H1 (cell line): ENCODE data around the gene PLEKHH2. TPM values are rescaled to one million over a fixed set of nuclear protein-coding genes. Genes with fewer than 3 reads are reported as not detected.

Experiments
- CTCF ChIA-PET: fragments of 300-600 bp; sonication (Branson Sonifier 250); formaldehyde crosslinking; loops from one replicate; lab custom pipeline; 2021; ENCODE audit not compliant: partially characterized antibody; lab: Charles Lee
- POLR2A ChIA-PET: fragments of 300-600 bp; sonication (Branson Sonifier 250); formaldehyde crosslinking; loops from one replicate; lab custom pipeline; 2021; ENCODE audit warnings: inconsistent platforms; ENCODE audit not compliant: partially characterized antibody; lab: Charles Lee
- DNase-seq, 2 experiments: peaks; one replicate each; pipeline versions ENCODE4 v3.0.0 to v3.0.0-alpha.2; 2010 to 2022; ENCODE audit warnings: low spot score in 2 of 2, low read depth in 1 of 2, mixed read lengths in 1 of 2
- FAIRE-seq: peaks from 2 replicates; lab custom pipeline; 2011; peaks lifted over from hg19 to GRCh38; lab: Jason Lieb, UNC
- H2AFZ ChIP-seq: 2 replicates; pipeline ENCODE4 v1.8.1; 2012; ENCODE audit warnings: low read length, inconsistent platforms
- H2AK5ac ChIP-seq: 2 replicates; pipeline ENCODE4 v1.6.1; 2013; ENCODE audit warnings: low read depth, low read length
- H2BK120ac ChIP-seq: replicated peaks from 2 replicates; pipeline ENCODE3; 2013; ENCODE audit warnings: low read depth, low read length, inconsistent platforms
- H2BK12ac ChIP-seq: 2 replicates; pipeline ENCODE4 v1.6.1; 2013; ENCODE audit warnings: low read depth, low read length
- H2BK15ac ChIP-seq: 2 replicates; pipeline ENCODE4 v1.6.1; 2013; ENCODE audit warnings: low read length
- H2BK20ac ChIP-seq: 2 replicates; pipeline ENCODE4 v1.6.1; 2013; ENCODE audit warnings: low read length
- H2BK5ac ChIP-seq: 2 replicates; pipeline ENCODE4 v1.6.1; 2013; ENCODE audit warnings: low read depth, low read length
- H3K14ac ChIP-seq: 2 replicates; pipeline ENCODE4 v1.6.1; 2013; ENCODE audit warnings: inconsistent platforms; ENCODE audit not compliant: insufficient read length
- H3K18ac ChIP-seq: 2 replicates; pipeline ENCODE4 v1.6.1; 2013; ENCODE audit warnings: low read length; ENCODE audit errors: extremely low read depth
- H3K23ac ChIP-seq: 2 replicates; pipeline ENCODE4 v1.6.1; 2013; ENCODE audit warnings: inconsistent platforms; ENCODE audit not compliant: insufficient read length
- H3K23me2 ChIP-seq: 2 replicates; pipeline ENCODE4 v1.6.1; 2013; ENCODE audit warnings: low read depth, low read length
- H3K27ac ChIP-seq: 2 replicates; pipeline ENCODE4 v1.6.1; 2011; ENCODE audit warnings: low read depth, low read length, inconsistent platforms
- H3K27me3 ChIP-seq, 4 experiments: replicated peaks in 1 of 4; 1 replicate in 1 of 4; 2 replicates in 3 of 4; pipeline versions ENCODE4 v1.6.1 to v1.8.1; 2011 to 2013; ENCODE audit warnings: low read length in 3 of 4, mild to moderate bottlenecking in 3 of 4, inconsistent platforms in 2 of 4, mixed read lengths in 2 of 4, moderate library complexity in 1 of 4; ENCODE audit not compliant: control insufficient read depth in 3 of 4, insufficient read depth in 3 of 4; ENCODE audit errors: extremely low read depth in 1 of 4
- H3K36me3 ChIP-seq, 4 experiments: 2 replicates each; pipeline versions ENCODE4 v1.6.1 to v1.8.1; 2011 to 2013; ENCODE audit warnings: mild to moderate bottlenecking in 4 of 4, low read length in 3 of 4, moderate library complexity in 2 of 4, control low read depth in 1 of 4, inconsistent platforms in 1 of 4; ENCODE audit not compliant: insufficient read depth in 4 of 4, control insufficient read depth in 2 of 4
- H3K4ac ChIP-seq: replicated peaks from 2 replicates; pipeline ENCODE3; 2013; ENCODE audit warnings: low read length, low read depth, mixed read lengths, inconsistent platforms; ENCODE audit not compliant: insufficient read length
- H3K4me1 ChIP-seq, 4 experiments: replicated peaks in 1 of 4; 1 replicate in 1 of 4; 2 replicates in 3 of 4; pipeline versions ENCODE4 v1.6.1 to v1.8.1; 2011 to 2013; ENCODE audit warnings: low read length in 3 of 4, inconsistent platforms in 2 of 4, mixed read lengths in 1 of 4; ENCODE audit not compliant: insufficient read depth in 4 of 4, control insufficient read depth in 3 of 4
- H3K4me2 ChIP-seq, 2 experiments: 2 replicates each; pipeline versions ENCODE4 v1.6.1 to v1.8.1; 2011 to 2013; ENCODE audit warnings: low read depth in 2 of 2, low read length in 2 of 2, control low read depth in 1 of 2, inconsistent platforms in 1 of 2, mild to moderate bottlenecking in 1 of 2; ENCODE audit not compliant: insufficient read depth in 1 of 2
- H3K4me3 ChIP-seq, 4 experiments: fragments of 200-600, 300-600 bp in 1 of 4; sonication (generic), shearing (Covaris generic), sonication (Bioruptor Twin) in 1 of 4; 2 replicates each; pipeline versions ENCODE4 v1.5.1 to v1.8.1; 2011 to 2016; ENCODE audit warnings: low read length in 4 of 4, low read depth in 3 of 4, control low read depth in 2 of 4, inconsistent platforms in 2 of 4, mild to moderate bottlenecking in 2 of 4, mixed read lengths in 1 of 4, moderate library complexity in 1 of 4; ENCODE audit not compliant: insufficient read depth in 2 of 4; ENCODE audit errors: extremely low read depth in 1 of 4
- H3K56ac ChIP-seq: replicated peaks from 2 replicates; pipeline ENCODE3; 2013; ENCODE audit warnings: low read depth, mild to moderate bottlenecking, mixed read lengths, low read length, inconsistent platforms; ENCODE audit not compliant: insufficient read length
- H3K79me1 ChIP-seq: 2 replicates; pipeline ENCODE4 v1.6.1; 2013; ENCODE audit warnings: low read depth, low read length, control low read depth
- H3K79me2 ChIP-seq, 2 experiments: 2 replicates each; pipeline versions ENCODE4 v1.6.1 to v1.8.1; 2012 to 2013; ENCODE audit warnings: low read length in 2 of 2, mild to moderate bottlenecking in 2 of 2, inconsistent platforms in 1 of 2; ENCODE audit not compliant: insufficient read depth in 2 of 2, control insufficient read depth in 1 of 2
- H3K9ac ChIP-seq, 4 experiments: replicated peaks in 1 of 4; 1 replicate in 1 of 4; 2 replicates in 3 of 4; pipeline versions ENCODE4 v1.6.1 to v1.8.1; 2011 to 2013; ENCODE audit warnings: low read depth in 3 of 4, low read length in 3 of 4, control low read depth in 2 of 4, mild to moderate bottlenecking in 2 of 4, moderate library complexity in 2 of 4, inconsistent platforms in 1 of 4; ENCODE audit errors: extremely low read depth in 1 of 4
- H3K9me3 ChIP-seq, 2 experiments: 2 replicates each; pipeline versions ENCODE4 v1.6.1 to v1.8.1; 2012 to 2013; ENCODE audit warnings: mild to moderate bottlenecking in 2 of 2, moderate library complexity in 2 of 2, control low read depth in 1 of 2, inconsistent platforms in 1 of 2, low read depth in 1 of 2, low read length in 1 of 2, mixed read lengths in 1 of 2; ENCODE audit not compliant: insufficient read depth in 2 of 2
- H4K20me1 ChIP-seq, 2 experiments: replicated peaks in 1 of 2; 2 replicates each; pipeline versions ENCODE3 to v1.8.1; 2011 to 2013; ENCODE audit warnings: inconsistent platforms in 2 of 2, low read length in 2 of 2, mild to moderate bottlenecking in 1 of 2; ENCODE audit not compliant: insufficient read depth in 2 of 2, control insufficient read depth in 1 of 2
- H4K5ac ChIP-seq: 2 replicates; pipeline ENCODE4 v1.6.1; 2013; ENCODE audit warnings: low read length, low read depth, mixed read lengths, inconsistent platforms; ENCODE audit not compliant: insufficient read length
- H4K8ac ChIP-seq: 2 replicates; pipeline ENCODE4 v1.8.0; 2013; ENCODE audit warnings: mild to moderate bottlenecking, moderate library complexity, low read length, inconsistent platforms; ENCODE audit not compliant: insufficient read depth; ENCODE audit errors: extremely low read depth
- H4K91ac ChIP-seq: replicated peaks from 2 replicates; pipeline ENCODE3; 2013; ENCODE audit warnings: low read length, mixed read lengths, inconsistent platforms; ENCODE audit not compliant: insufficient read length
- ASH2L ChIP-seq: fragments of 200-600, 300-600 bp; sonication (generic); IDR thresholded peaks from one replicate; pipeline ENCODE4 v1.7.1; 2017; ENCODE audit warnings: low read length
- CBX5 ChIP-seq: fragments of 300-800, 300-1000 bp; sonication (generic); IDR thresholded peaks from 2 replicates; pipeline ENCODE4 v1.7.1; 2016; ENCODE audit warnings: antibody characterized with exemption, low read length, low read depth
- GABPA ChIP-seq: IDR thresholded peaks from 2 replicates; pipeline ENCODE4 v1.6.1; 2011; ENCODE audit warnings: mild to moderate bottlenecking, low read length, moderate library complexity, borderline replicate concordance; ENCODE audit not compliant: insufficient read depth
- KDM1A ChIP-seq: fragments of 200-600, 300-600 bp; sonication (generic); IDR thresholded peaks from 2 replicates; pipeline ENCODE4 v1.7.1; 2016; ENCODE audit warnings: mild to moderate bottlenecking, low read length, borderline replicate concordance
- PHF8 ChIP-seq: fragments of 200-600 bp; sonication (generic); conservative IDR thresholded peaks from 2 replicates; pipeline ENCODE4 v1.7.1; 2012; ENCODE audit warnings: low read depth, mild to moderate bottlenecking, inconsistent platforms, low read length, moderate library complexity
- POLR2A ChIP-seq, 2 experiments: IDR thresholded peaks; 1 replicate in 1 of 2; 2 replicates in 1 of 2; pipeline ENCODE4 v1.6.1; 2011; ENCODE audit warnings: low read depth in 2 of 2, low read length in 2 of 2, mild to moderate bottlenecking in 2 of 2; ENCODE audit errors: control extremely low read depth in 1 of 2
- RBBP5 ChIP-seq: IDR thresholded peaks from 2 replicates; pipeline ENCODE4 v1.7.1; 2012; ENCODE audit warnings: low read depth, mild to moderate bottlenecking, inconsistent platforms, low read length, moderate library complexity, borderline replicate concordance
- RFX5 ChIP-seq: IDR thresholded peaks from 2 replicates; pipeline ENCODE4 v1.6.1; 2011; ENCODE audit warnings: low read depth, low read length, improper control_type of control experiment, borderline replicate concordance
- SIRT6 ChIP-seq: IDR thresholded peaks from one replicate; pipeline ENCODE4 v1.7.1; 2012; ENCODE audit warnings: low read length, inconsistent platforms
- SIX5 ChIP-seq: IDR thresholded peaks from 2 replicates; pipeline ENCODE4 v1.6.1; 2011; ENCODE audit warnings: mild to moderate bottlenecking, low read depth, low read length
- TEAD4 ChIP-seq: IDR thresholded peaks from 2 replicates; pipeline ENCODE4 v1.6.1; 2012; ENCODE audit warnings: low read depth, low read length, inconsistent platforms, mixed read lengths
- YY1 ChIP-seq: IDR thresholded peaks from 2 replicates; pipeline ENCODE4 v1.6.1; 2011; ENCODE audit warnings: low read depth, mild to moderate bottlenecking, low read length
- WGBS, 2 experiments: shearing (Covaris generic) in 1 of 2; methylation state at CpG; one replicate each; pipeline versions ENCODE4 v1.1.6 to v1.1.7; 2013 to 2015; ENCODE audit warnings: low lambda C conversion rate in 2 of 2, mixed read lengths in 2 of 2, inconsistent platforms in 1 of 2, low coverage in 1 of 2, missing lambda C conversion rate in 1 of 2; ENCODE audit not compliant: insufficient replicate concordance in 2 of 2, insufficient coverage in 1 of 2, insufficient read length in 1 of 2; ENCODE audit errors: extremely low coverage in 1 of 2, missing lambda C conversion rate in 1 of 2; 5-methylcytosine and 5-hydroxymethylcytosine counted together
- polyA plus RNA-seq, 7 experiments: library from polyadenylated mRNA; depleted of rRNA in 3 of 7; stranded (reverse) in 5 of 7; unstranded in 2 of 7; fragments of >200 nt in 5 of 7; fragments of 200-250 nt in 2 of 7; gene quantifications; 1 replicate in 5 of 7; 2 replicates in 1 of 7; 4 replicates in 1 of 7; pipeline versions ENCODE4 v1.2.1 to v1.2.3, GENCODE V29; 2011 to 2013; ENCODE audit warnings: missing spikeins in 2 of 7, mixed read lengths in 2 of 7
- total RNA-seq: library from RNA; stranded (reverse); fragmentation: NEBNext Ultra II Directional; extraction: Animal tissue kit (Norgen Biotek cat#: 25700); gene quantifications from 2 replicates; pipeline ENCODE4 v1.2.1, GENCODE V29; 2021
- TF ChIP-seq, protein P1 (sequence below): IDR thresholded peaks from 2 replicates; pipeline ENCODE4 v1.6.1; 2012; ENCODE audit warnings: inconsistent platforms

The PLEKHH2 gene
- total and polyA plus RNA-seq, 2 of the 8 experiments (the other 6 are each of a cell fraction or from before 2014, with no cell fraction given), result 2.2 to 5.0 TPM

DNA sequence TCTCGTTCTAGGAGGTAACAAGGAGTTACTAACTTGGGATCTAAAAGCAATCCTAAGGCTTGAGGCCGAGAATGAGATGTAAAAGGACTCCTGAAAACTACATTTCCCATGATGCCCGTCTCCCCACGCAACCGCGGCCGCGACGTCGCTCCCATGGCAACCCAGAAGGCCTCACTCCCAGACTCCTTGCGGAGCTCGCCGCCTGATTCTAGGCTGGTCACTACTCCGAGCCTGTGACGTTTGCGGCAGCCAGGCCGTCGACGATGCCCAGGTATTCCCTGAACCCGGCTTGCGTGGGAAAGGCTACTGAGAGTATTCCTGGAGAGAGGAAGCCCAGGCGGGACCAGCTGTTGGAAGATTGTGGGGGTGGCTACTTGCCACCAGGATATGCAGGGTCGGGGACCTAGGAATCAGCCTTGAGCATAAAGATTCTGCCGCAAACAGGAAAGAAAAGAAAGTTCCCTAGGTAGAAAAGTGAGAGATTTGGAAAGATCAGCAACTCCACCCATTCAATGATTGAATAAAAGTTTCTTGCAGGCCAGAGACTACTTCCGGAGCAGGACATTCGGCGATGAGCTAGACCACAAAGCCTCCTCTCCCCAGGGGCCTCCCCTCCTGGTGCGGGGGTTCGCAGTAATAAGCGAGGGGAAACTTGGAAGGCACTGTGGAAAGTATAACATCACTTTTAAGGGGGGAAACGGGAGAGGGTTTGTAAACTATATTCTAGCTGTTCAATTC, 137.0 kb downstream of the PLEKHH2 start, which contains the start of gene DYNC2LI1:
DYNC2LI1 (plus strand) TSS at position 164 of the 738 bp plus-strand sequence; CDS start at position 264, 100 bp downstream.
- Histone ChIP-seq H2BK20ac (no peak within 1 kb of the TSS), H3K9me3 (no peaks in the 10 kb centered on the region), H2BK15ac (no peak within 1 kb of the TSS), H3K36me3 (no peaks in the 10 kb centered on the region; a peak in 1 of 8 replicates), H3K23me2 (no peaks in the 10 kb centered on the region), H2AK5ac (no peak within 1 kb of the TSS), H2BK5ac (no peak within 1 kb of the TSS), H4K91ac (no peak within 1 kb of the TSS), H3K56ac (no peak within 1 kb of the TSS), H4K8ac (peak within 1 kb of the TSS; percentile 82; the same call in 1 of the 2 replicates), H3K14ac (no peak within 1 kb of the TSS), H2AFZ (peak within 1 kb of the TSS; percentile 66), H3K9ac (peak within 1 kb of the TSS; percentile 31 to 54 (median 40)), H3K4ac (no peak within 1 kb of the TSS), H3K4me2 (peak within 1 kb of the TSS; percentile 78 to 80), H3K79me2 (no peaks in the 10 kb centered on the region), H2BK12ac (no peak within 1 kb of the TSS), H3K18ac (no peak within 1 kb of the TSS), H3K27me3 (no peaks in the 10 kb centered on the region), H3K79me1 (no peaks in the 10 kb centered on the region), H3K4me1 (peaks cover 0 to 3% (median 0%) of the 10 kb centered on the region in 4 experiments; a peak in 1 of 7 replicates), H2BK120ac (no peak within 1 kb of the TSS), H4K20me1 (no peaks in the 10 kb centered on the region), H3K23ac (no peak within 1 kb of the TSS), H4K5ac (no peak within 1 kb of the TSS), H3K27ac (no peak within 1 kb of the TSS; the same call in 1 of the 2 replicates), H3K4me3 (peak within 1 kb of the TSS; percentile 48 to 75 (median 68))
- ChIA-PET CTCF (interaction anchor here (0.5 to 1.1 kb wide), 4 partner anchors 56 to 545 kb away, joined by 3 to 4 read pairs (median 4); no protein-coding TSS in a partner anchor), POLR2A (interaction anchor here (1.0 kb wide), 1 partner anchor 17 kb away, joined by 3 read pairs; no protein-coding TSS in a partner anchor)
- peak; percentile 91 for FAIRE-seq
- 2% methylated on average over 31 of the region's 31 CpGs; no CpG with 5 or more reads in 1 of the 2 experiments for WGBS, 2 experiments
- peak; percentile 53 to 92 for DNase-seq
- TF ChIP-seq POLR2A (IDR thresholded peaks at IDR 0.05; ENCODE audit: control extremely low read depth in 1 of 2, low read depth in 2 of 2, low read length in 2 of 2) (peak in 1 of 2 experiments; percentile 63; a peak in 1 of 3 replicates), SIX5 (peak; percentile 95), KDM1A (no peak), ASH2L (peak; percentile 78), YY1 (0 out of 2 replicates have a peak, but pooled peaks have one; percentile 35), CBX5 (no peak), SIRT6 (no peak), RBBP5 (no peak), RFX5 (no peak), PHF8 (peak; percentile 44), GABPA (no peak), TEAD4 (no peak)
- TF ChIP-seq, protein P1, sequence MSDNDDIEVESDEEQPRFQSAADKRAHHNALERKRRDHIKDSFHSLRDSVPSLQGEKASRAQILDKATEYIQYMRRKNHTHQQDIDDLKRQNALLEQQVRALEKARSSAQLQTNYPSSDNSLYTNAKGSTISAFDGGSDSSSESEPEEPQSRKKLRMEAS, result peak; percentile 67
